K562 (cell line): ENCODE measurements around the gene ODC1. TPM values are rescaled to one million over a fixed set of nuclear protein-coding genes. Genes with fewer than 3 reads are reported as not detected.

Experiments
- ATAC-seq: fragments of 200-7000 bp; cut with Tn5 transposase; 3 replicates; pipeline ENCODE4 v1.9.1; 2020; ENCODE audit warnings: moderate library complexity
- BruUV-seq: library from RNA; stranded (reverse); fragments of 400-500 nt; replicated peaks from 2 replicates; lab custom pipeline; 2021; lab: Mats Ljungman, UMichigan
- CTCF ChIA-PET: fragments of 300-600 bp; formaldehyde crosslinking; extraction: SDS; loops from one replicate; lab custom pipeline; 2021; ENCODE audit warnings: low intra/inter-chr PET ratio; lab: Yijun Ruan, JAX
- POLR2A ChIA-PET: fragments of 300-600, 350-650 bp; sonication (Branson Sonifier 250); formaldehyde crosslinking; extraction: SDS; loops from one replicate; lab custom pipeline; 2021; ENCODE audit warnings: antibody characterized with exemption, inconsistent platforms; lab: Yijun Ruan, JAX
- DNase-seq, 4 experiments: peaks; one replicate each; pipeline versions ENCODE4 v3.0.0 to v3.0.0-alpha.2; 2011 to 2018; ENCODE audit warnings: low spot score in 3 of 4, mixed read lengths in 3 of 4; ENCODE audit errors: extremely low read depth in 1 of 4
- FAIRE-seq: peaks from 2 replicates; lab custom pipeline; 2011; peaks lifted over from hg19 to GRCh38; lab: Jason Lieb, UNC
- H2AFZ ChIP-seq: 2 replicates; pipeline ENCODE4 v1.6.0; 2011; ENCODE audit warnings: low read depth, low read length, control low read depth, inconsistent platforms
- H3K27ac ChIP-seq: fragments of 200-600 bp; 3 replicates; pipeline ENCODE4 v1.8.0; 2011; ENCODE audit warnings: low read depth, mild to moderate bottlenecking, control low read depth, inconsistent platforms, low read length, moderate library complexity, mixed read lengths; ENCODE audit errors: extremely low read depth
- H3K27me3 ChIP-seq, 2 experiments: fragments of 300-600 bp in 1 of 2; 2 replicates in 1 of 2; 3 replicates in 1 of 2; pipeline versions ENCODE4 v1.6.0 to v1.8.0; 2011; ENCODE audit warnings: inconsistent platforms in 2 of 2, low read length in 2 of 2, mild to moderate bottlenecking in 1 of 2, mixed read lengths in 1 of 2, moderate library complexity in 1 of 2; ENCODE audit not compliant: control insufficient read depth in 2 of 2, insufficient read depth in 2 of 2
- H3K36me3 ChIP-seq: fragments of 300-600 bp; 3 replicates; pipeline ENCODE4 v1.8.0; 2011; ENCODE audit warnings: mild to moderate bottlenecking, low read length, inconsistent platforms; ENCODE audit not compliant: control insufficient read depth, insufficient read depth
- H3K4me1 ChIP-seq, 2 experiments: fragments of 200-600 bp in 1 of 2; replicated peaks in 1 of 2; 2 replicates in 1 of 2; 3 replicates in 1 of 2; pipeline versions ENCODE4 v1.5.1 to v1.8.0; 2011; ENCODE audit warnings: inconsistent platforms in 2 of 2, low read length in 2 of 2, mild to moderate bottlenecking in 1 of 2, mixed read lengths in 1 of 2, moderate library complexity in 1 of 2; ENCODE audit not compliant: control insufficient read depth in 2 of 2, insufficient read depth in 2 of 2
- H3K4me2 ChIP-seq: 2 replicates; pipeline ENCODE4 v1.6.1; 2011; ENCODE audit warnings: low read length, control low read depth, inconsistent platforms, mixed read lengths; ENCODE audit not compliant: insufficient read depth
- H3K4me3 ChIP-seq: fragments of 200-600 bp; sonication (generic), shearing (Covaris generic); 2 replicates; pipeline ENCODE4 v1.5.1; 2016; ENCODE audit warnings: control low read depth, inconsistent platforms
- H3K79me2 ChIP-seq: fragments of 200-600 bp; 3 replicates; pipeline ENCODE4 v1.8.0; 2011; ENCODE audit warnings: low read length, inconsistent platforms; ENCODE audit not compliant: control insufficient read depth, insufficient read depth
- H3K9ac ChIP-seq, 2 experiments: 2 replicates each; pipeline versions ENCODE4 v1.6.0 to v1.6.1; 2011; ENCODE audit warnings: low read depth in 2 of 2, low read length in 2 of 2, control low read depth in 1 of 2, inconsistent platforms in 1 of 2, mild to moderate bottlenecking in 1 of 2, mixed read lengths in 1 of 2; ENCODE audit not compliant: insufficient read depth in 1 of 2
- H3K9me1 ChIP-seq: one replicate; pipeline ENCODE4 v1.6.0; 2011; ENCODE audit warnings: inconsistent platforms, mild to moderate bottlenecking, low read length, moderate library complexity; ENCODE audit not compliant: control insufficient read depth, insufficient read depth
- H3K9me3 ChIP-seq: replicated peaks from 2 replicates; pipeline ENCODE4 v1.5.1; 2011; ENCODE audit warnings: low read depth, low read length, inconsistent platforms; ENCODE audit not compliant: control insufficient read depth, insufficient read depth
- H4K20me1 ChIP-seq: replicated peaks from 2 replicates; pipeline ENCODE4 v1.6.1; 2011; ENCODE audit warnings: low read length, inconsistent platforms, mixed read lengths; ENCODE audit not compliant: control insufficient read depth, insufficient read depth
- ATF7 ChIP-seq: fragments of 450-650 bp; IDR thresholded peaks from 2 replicates; pipeline ENCODE4 v1.7.1; 2014; ENCODE audit warnings: mild to moderate bottlenecking, moderate library complexity
- JUNB ChIP-seq: fragments of 450-650 bp; formaldehyde crosslinking; conservative IDR thresholded peaks from 2 replicates; pipeline ENCODE4 v1.4.0; 2020; ENCODE audit warnings: mild to moderate bottlenecking
- POLR2B ChIP-seq: fragments of 450-650 bp; IDR thresholded peaks from 2 replicates; pipeline ENCODE4 v1.6.1; 2018; ENCODE audit warnings: low read depth; ENCODE audit not compliant: partially characterized antibody
- POLR3G ChIP-seq: IDR thresholded peaks from 2 replicates; pipeline ENCODE4 v1.6.1; 2011; ENCODE audit not compliant: insufficient read length, insufficient replicate concordance; ENCODE audit errors: extremely low read depth
- ZBTB40 ChIP-seq, 2 experiments: fragments of 450-650 bp in 1 of 2; sonication (generic) in 1 of 2; formaldehyde crosslinking in 1 of 2; IDR thresholded peaks; 2 replicates each; pipeline versions ENCODE4 v1.7.1 to v1.9.0; 2016 to 2022; ENCODE audit warnings: inconsistent platforms in 1 of 2, mild to moderate bottlenecking in 1 of 2, missing genetic modification reagents in 1 of 2
- WGBS: fragments of 100-300 bp; shearing (Covaris generic); methylation state at CpG from one replicate; pipeline ENCODE4 v1.1.6; 2016; ENCODE audit warnings: low coverage, mixed read lengths; ENCODE audit not compliant: insufficient coverage; ENCODE audit errors: missing lambda C conversion rate; 5-methylcytosine and 5-hydroxymethylcytosine counted together
- in situ Hi-C: fragments of 300-500 bp; cut with MboI; formaldehyde crosslinking; loops from 4 replicates; pipeline ENCODE4 v1.15.0; 2018; ENCODE audit warnings: inconsistent platforms, mixed read lengths
- intact Hi-C: fragments of 100-400 bp; cut with micrococcal nuclease; formaldehyde crosslinking; loops from 2 replicates; pipeline ENCODE4 v1.14.2; 2022
- polyA plus RNA-seq, 8 experiments: library from polyadenylated mRNA; depleted of rRNA in 4 of 8; stranded (reverse) in 5 of 8; unstranded in 3 of 8; fragments of >200 nt; fragmentation: Nextera tagmentation in 2 of 8; fragmentation: Illumina TruSeq in 1 of 8; extraction: Ambion mirVana in 2 of 8; extraction: Trizol in 1 of 8; gene quantifications; 2 replicates each; pipeline versions ENCODE4 v1.2.1 to v1.2.3, GENCODE V29; 2011 to 2014; ENCODE audit warnings: inconsistent platforms in 1 of 8, missing spikeins in 1 of 8
- total RNA-seq, 7 experiments: library from RNA; depleted of rRNA in 6 of 7; stranded (reverse); fragments of >200 nt in 6 of 7; fragmentation: Illumina TruSeq in 2 of 7; extraction: Trizol in 2 of 7; gene quantifications; 2 replicates each; pipeline versions ENCODE4 v1.2.1 to v1.2.3, GENCODE V29; 2011 to 2021; ENCODE audit warnings: low replicate concordance in 1 of 7
- TF ChIP-seq, protein P1 (sequence below), 2 experiments: fragments of 250-450 bp in 1 of 2; fragments of 450-650 bp in 1 of 2; sonication (Bioruptor Pico) in 1 of 2; IDR thresholded peaks; 2 replicates each; pipeline versions ENCODE4 v1.6.1 to v1.8.0; 2016 to 2021; ENCODE audit warnings: mild to moderate bottlenecking in 2 of 2, moderate library complexity in 2 of 2, missing compliant biosample characterization in 1 of 2, missing genetic modification characterization in 1 of 2
- TF ChIP-seq, protein P2 (sequence below): sonication (generic); formaldehyde crosslinking; IDR thresholded peaks from 2 replicates; pipeline ENCODE4 v1.8.0; 2023; ENCODE audit warnings: mild to moderate bottlenecking, missing genetic modification reagents

Gene ODC1
- total and polyA plus RNA-seq, 9 of the 15 experiments (the other 6 are each of a cell fraction or from before 2014, with no cell fraction given), result 142 to 563 (median 457) TPM

- H3K9me3 ChIP-seq, result no peaks in the 10 kb centered on the region
- TF ChIP-seq ATF7 (no peak), ZBTB40 (IDR thresholded peaks at IDR 0.05) (no peak), ZBTB40 (CRISPR knock-in tag; IDR thresholded peaks at IDR 0.05) (no peak), POLR3G (no peak), JUNB (CRISPR knock-in tag) (no peak), POLR2B (no peak)
- TF ChIP-seq, protein P1, sequence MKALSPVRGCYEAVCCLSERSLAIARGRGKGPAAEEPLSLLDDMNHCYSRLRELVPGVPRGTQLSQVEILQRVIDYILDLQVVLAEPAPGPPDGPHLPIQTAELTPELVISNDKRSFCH (CRISPR knock-in tag; IDR thresholded peaks at IDR 0.05), result no peak
- TF ChIP-seq, protein P1 (tag; IDR thresholded peaks at IDR 0.05), result no peak
- TF ChIP-seq, protein P2, sequence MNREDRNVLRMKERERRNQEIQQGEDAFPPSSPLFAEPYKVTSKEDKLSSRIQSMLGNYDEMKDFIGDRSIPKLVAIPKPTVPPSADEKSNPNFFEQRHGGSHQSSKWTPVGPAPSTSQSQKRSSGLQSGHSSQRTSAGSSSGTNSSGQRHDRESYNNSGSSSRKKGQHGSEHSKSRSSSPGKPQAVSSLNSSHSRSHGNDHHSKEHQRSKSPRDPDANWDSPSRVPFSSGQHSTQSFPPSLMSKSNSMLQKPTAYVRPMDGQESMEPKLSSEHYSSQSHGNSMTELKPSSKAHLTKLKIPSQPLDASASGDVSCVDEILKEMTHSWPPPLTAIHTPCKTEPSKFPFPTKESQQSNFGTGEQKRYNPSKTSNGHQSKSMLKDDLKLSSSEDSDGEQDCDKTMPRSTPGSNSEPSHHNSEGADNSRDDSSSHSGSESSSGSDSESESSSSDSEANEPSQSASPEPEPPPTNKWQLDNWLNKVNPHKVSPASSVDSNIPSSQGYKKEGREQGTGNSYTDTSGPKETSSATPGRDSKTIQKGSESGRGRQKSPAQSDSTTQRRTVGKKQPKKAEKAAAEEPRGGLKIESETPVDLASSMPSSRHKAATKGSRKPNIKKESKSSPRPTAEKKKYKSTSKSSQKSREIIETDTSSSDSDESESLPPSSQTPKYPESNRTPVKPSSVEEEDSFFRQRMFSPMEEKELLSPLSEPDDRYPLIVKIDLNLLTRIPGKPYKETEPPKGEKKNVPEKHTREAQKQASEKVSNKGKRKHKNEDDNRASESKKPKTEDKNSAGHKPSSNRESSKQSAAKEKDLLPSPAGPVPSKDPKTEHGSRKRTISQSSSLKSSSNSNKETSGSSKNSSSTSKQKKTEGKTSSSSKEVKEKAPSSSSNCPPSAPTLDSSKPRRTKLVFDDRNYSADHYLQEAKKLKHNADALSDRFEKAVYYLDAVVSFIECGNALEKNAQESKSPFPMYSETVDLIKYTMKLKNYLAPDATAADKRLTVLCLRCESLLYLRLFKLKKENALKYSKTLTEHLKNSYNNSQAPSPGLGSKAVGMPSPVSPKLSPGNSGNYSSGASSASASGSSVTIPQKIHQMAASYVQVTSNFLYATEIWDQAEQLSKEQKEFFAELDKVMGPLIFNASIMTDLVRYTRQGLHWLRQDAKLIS (CRISPR knock-in tag), result no peak
- TF ChIP-seq, all 486 proteins: peak for 0
- BruUV-seq, result no TSS peak
- in situ Hi-C loops (loop anchor here (5.0 to 10.0 kb wide), 2 partner anchors 314 to 641 kb away; partner anchors contain the start of gene RRM2), intact Hi-C loops (loop anchor here (1.0 to 10.0 kb wide), 5 partner anchors 166 to 631 kb away; no protein-coding TSS in a partner anchor)
- Histone ChIP-seq H3K9me1 (no peaks in the 10 kb centered on the region), H3K36me3 (peaks cover 21% of the 10 kb centered on the region), H4K20me1 (peaks cover 14% of the 10 kb centered on the region), H3K9ac (peak overlapping the region in 1 of 2 experiments; percentile 62; a peak in 2 of 4 replicates), H3K27me3 (no peaks in the 10 kb centered on the region), H3K27ac (no peak overlapping the region), H3K4me3 (no peak overlapping the region), H3K4me1 (peaks cover 9 to 51% of the 10 kb centered on the region in 2 experiments), H3K4me2 (no peak overlapping the region), H2AFZ (no peak overlapping the region), H3K79me2 (no peaks in the 10 kb centered on the region)
- no peak for FAIRE-seq
- POLR2A ChIA-PET, result interaction anchor here (0.6 to 3.1 kb wide), 6 partner anchors 11 to 363 kb away, joined by 3 to 47 read pairs (median 5); partner anchors contain the start of gene ODC1
- no peak for ATAC-seq
- CTCF ChIA-PET, result interaction anchor here (1.1 to 2.1 kb wide), 4 partner anchors 165 to 316 kb away, joined by 3 to 21 read pairs (median 10); no protein-coding TSS in a partner anchor
- 78% methylated on average over 11 of the region's 14 CpGs for WGBS
- no peak for DNase-seq
Observed at GRCh38 chr2:10435820-10436204, 12.3 kb downstream of the ODC1 start.
